Mucosa of rectum (tissue), 2 donors: Measurements from ENCODE around the gene MRAS.

ENCODE experiments used
- H3K27ac ChIP-seq, 2 donors: one replicate each; pipeline ENCODE4 v1.7.0; 2013; ENCODE audit warnings: inconsistent platforms in 2 of 2, low read depth in 2 of 2, low read length in 2 of 2
- H3K27me3 ChIP-seq, 2 donors: one replicate each; pipeline ENCODE4 v1.7.0; 2013; ENCODE audit warnings: low read length in 2 of 2; ENCODE audit not compliant: control insufficient read depth in 2 of 2, insufficient read depth in 2 of 2
- H3K36me3 ChIP-seq, 2 donors: one replicate each; pipeline ENCODE4 v1.7.0; 2013; ENCODE audit warnings: low read length in 2 of 2; ENCODE audit not compliant: control insufficient read depth in 2 of 2, insufficient read depth in 2 of 2
- H3K4me1 ChIP-seq, 2 donors: one replicate each; pipeline ENCODE4 v1.7.0; 2013; ENCODE audit warnings: low read length in 2 of 2, mild to moderate bottlenecking in 1 of 2; ENCODE audit not compliant: control insufficient read depth in 2 of 2, insufficient read depth in 2 of 2
- H3K4me3 ChIP-seq, 2 donors: one replicate each; pipeline ENCODE4 v1.7.0; 2013; ENCODE audit warnings: low read length in 2 of 2
- H3K9ac ChIP-seq, 2 donors: one replicate each; pipeline ENCODE4 v1.7.0; 2013; ENCODE audit warnings: low read length in 2 of 2, low read depth in 1 of 2, mild to moderate bottlenecking in 1 of 2
- H3K9me3 ChIP-seq, 2 donors: one replicate each; pipeline ENCODE4 v1.7.0; 2013; ENCODE audit warnings: low read length in 2 of 2; ENCODE audit not compliant: control insufficient read depth in 2 of 2
- donor health status: healthy.
- donor health status: Normal muscosa, but diverticular disease.

The MRAS gene

DNA sequence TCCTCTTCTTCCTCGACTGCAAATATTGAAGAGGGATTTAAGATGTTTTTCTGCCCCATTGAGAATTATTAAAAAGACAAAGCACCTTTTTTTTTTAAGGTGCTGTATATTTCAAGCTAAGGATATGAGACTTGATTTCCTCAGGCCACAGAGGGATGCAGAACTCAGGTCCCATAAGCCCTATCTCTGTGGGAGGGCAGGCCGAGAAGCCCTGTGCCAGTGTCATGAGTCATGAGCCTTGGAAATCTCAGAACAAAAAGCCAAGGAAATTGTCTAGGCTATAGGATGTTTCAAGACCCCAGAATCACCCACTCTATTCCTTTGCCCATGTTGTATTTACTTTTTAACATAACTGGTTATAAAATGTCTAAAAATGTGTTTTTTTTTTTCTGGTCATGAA lies 93.4 kb downstream of the MRAS start:
- Histone ChIP-seq H3K4me3 (no peak overlapping the region), H3K27me3 (peaks cover 3% of the 10 kb centered on the region in 2 donors), H3K4me1 (no peaks in the 10 kb centered on the region), H3K36me3 (no peaks in the 10 kb centered on the region), H3K27ac (no peak overlapping the region), H3K9me3 (no peaks in the 10 kb centered on the region), H3K9ac (no peak overlapping the region)

DNA sequence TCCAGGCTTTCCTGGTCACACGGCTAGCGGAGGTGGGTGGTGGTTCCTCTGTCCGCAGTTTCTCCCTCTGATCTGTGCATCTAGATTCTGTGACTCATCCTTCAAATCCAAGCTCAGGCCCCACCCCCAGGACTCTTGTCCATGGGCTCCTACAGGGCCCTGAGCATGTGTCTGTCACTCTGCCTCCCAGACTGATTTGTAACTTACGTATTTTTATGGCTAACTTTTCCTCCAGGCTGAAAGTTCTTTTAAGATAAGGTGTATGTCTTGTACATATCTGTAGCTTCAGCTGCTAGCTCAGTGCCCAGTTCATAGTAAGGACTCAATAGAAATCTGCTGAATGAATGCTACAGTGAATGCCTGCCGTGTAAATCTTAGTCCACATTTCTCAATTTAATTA lies 94.1 kb downstream of the MRAS start:
- no peak overlapping the region for H3K9ac ChIP-seq
- H3K27ac ChIP-seq: no peak overlapping the region
- no peaks in the 10 kb centered on the region for H3K4me1 ChIP-seq

DNA sequence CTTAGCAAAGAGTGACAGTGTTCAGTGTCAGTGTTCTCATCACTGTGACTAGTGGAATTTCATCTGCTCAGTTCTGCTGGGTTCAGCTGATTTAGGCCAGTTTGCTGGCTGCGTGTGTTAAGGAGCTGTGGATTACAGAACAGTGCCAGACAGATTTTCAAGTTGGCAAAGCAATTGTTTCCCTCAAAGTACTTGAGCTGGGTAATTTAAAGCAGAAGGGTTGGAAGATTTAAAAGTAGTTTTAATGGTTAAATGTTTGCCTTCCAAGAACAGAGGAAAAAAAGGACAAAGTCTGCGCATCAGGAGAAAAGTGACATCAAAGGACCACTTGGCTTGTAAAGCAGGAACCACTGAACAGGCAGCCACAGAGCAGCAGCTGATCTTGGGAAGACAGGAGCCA lies 94.7 kb downstream of the MRAS start:
- no peaks in the 10 kb centered on the region for H3K27me3 ChIP-seq
- no peak overlapping the region for H3K4me3 ChIP-seq
- H3K36me3 ChIP-seq: no peaks in the 10 kb centered on the region
- no peak overlapping the region for H3K27ac ChIP-seq
- H3K9me3 ChIP-seq: no peaks in the 10 kb centered on the region
- no peak overlapping the region for H3K9ac ChIP-seq
- H3K4me1 ChIP-seq: no peaks in the 10 kb centered on the region

More for the DNA sequence above, 94.1 kb downstream of the MRAS start:
- Histone ChIP-seq H3K36me3 (no peaks in the 10 kb centered on the region), H3K9me3 (no peaks in the 10 kb centered on the region), H3K27me3 (no peaks in the 10 kb centered on the region), H3K4me3 (no peak overlapping the region)

DNA sequence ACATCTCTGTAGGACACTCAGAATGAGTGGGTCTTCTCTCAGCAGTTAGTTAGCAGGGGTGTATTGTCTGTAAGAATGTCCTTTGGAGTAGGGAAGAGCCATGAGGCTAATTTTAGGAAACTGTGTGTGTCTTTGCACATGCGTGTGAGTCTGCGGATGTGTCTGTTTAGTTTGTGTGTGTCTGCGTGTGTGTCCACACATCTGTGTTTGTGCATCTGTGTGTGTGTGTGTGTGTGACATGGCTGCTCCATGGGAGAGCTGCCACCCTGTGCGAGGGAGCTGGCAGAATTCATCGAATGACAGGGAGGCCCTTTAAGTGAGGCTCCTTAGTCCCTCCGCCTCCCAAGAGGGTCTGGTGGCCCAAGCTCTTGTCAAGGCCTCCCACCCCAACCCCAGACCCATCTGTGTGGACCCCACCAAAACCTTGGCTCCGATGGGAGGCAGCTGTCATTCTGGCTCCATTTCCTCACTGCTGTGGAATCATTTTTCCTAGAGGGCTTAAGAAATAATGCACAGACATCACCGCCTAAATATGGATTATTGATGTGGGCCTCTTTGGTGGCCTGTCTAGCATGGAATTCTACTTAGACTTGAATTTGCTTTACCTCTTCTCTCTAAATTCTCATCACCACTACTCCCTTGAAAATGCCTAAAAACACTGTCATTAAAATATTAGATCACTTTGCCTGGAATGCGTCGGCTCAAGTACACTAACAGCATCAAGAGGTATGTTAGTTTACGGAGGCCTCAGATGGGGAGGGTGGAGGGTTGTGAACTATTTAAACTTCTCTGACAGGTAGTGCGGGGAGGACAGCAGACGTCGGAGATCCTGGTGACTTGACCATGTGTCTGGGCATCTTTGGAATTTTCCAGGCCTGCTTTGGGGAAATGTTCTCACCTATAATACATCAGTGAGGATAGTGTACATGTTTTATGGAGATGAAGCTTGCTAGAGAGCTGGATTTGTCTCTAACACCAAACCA lies 95.4 kb downstream of the MRAS start:
- H3K27me3 ChIP-seq: no peaks in the 10 kb centered on the region
- no peaks in the 10 kb centered on the region for H3K36me3 ChIP-seq
- no peak overlapping the region for H3K9ac ChIP-seq
- no peaks in the 10 kb centered on the region for H3K4me1 ChIP-seq
- H3K27ac ChIP-seq: no peak overlapping the region
- H3K4me3 ChIP-seq: no peak overlapping the region
- H3K9me3 ChIP-seq: no peaks in the 10 kb centered on the region

DNA sequence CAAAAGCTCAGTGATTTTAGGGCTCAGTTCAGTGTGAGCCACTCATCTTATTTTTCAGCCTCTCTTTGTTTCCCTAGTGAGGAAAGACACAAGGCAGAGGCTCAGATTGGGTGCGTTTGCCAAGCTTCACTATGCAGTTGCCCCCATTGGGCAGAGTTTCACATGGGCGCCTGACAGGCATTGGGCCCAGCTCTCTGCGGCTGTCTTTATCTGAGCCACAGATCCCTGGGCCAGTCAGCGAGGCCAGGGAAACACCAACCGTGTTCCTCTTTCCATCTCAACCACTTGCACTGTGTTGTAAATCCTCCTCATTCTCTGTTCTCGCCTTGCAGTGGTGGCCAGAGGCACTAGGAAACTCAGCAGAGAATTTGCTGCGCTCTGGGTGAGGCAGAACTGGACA lies 96.9 kb downstream of the MRAS start:
- H3K27ac ChIP-seq: no peak overlapping the region
- H3K9me3 ChIP-seq: no peaks in the 10 kb centered on the region
- no peaks in the 10 kb centered on the region for H3K4me1 ChIP-seq

DNA sequence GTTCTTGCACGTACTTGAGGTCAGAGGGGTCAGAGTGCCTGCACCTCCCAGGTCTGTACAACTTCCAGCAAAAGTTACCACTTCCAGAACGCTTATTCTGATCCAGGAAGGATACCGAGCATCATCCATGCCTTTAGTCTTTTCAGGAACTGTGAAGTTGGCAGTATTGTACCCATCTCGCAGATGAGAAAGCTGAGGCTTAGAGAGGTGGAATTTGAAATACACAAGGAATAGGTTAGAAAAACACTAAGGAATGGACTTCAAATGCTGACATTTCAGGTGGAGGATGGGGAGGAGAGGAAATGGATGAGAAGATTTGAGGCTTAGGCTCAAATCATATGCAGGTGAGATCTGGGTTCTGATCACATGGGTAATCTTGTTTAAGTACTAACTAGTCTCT lies 97.3 kb downstream of the MRAS start:
- H3K27me3 ChIP-seq: no peaks in the 10 kb centered on the region
- H3K27ac ChIP-seq: no peak overlapping the region
- H3K9me3 ChIP-seq: no peaks in the 10 kb centered on the region
- no peaks in the 10 kb centered on the region for H3K36me3 ChIP-seq
- H3K9ac ChIP-seq: no peak overlapping the region
- no peak overlapping the region for H3K4me3 ChIP-seq
- H3K4me1 ChIP-seq: no peaks in the 10 kb centered on the region

More for the DNA sequence above, 96.9 kb downstream of the MRAS start:
- no peak overlapping the region for H3K4me3 ChIP-seq
- H3K36me3 ChIP-seq: no peaks in the 10 kb centered on the region
- no peaks in the 10 kb centered on the region for H3K27me3 ChIP-seq
- no peak overlapping the region for H3K9ac ChIP-seq

DNA sequence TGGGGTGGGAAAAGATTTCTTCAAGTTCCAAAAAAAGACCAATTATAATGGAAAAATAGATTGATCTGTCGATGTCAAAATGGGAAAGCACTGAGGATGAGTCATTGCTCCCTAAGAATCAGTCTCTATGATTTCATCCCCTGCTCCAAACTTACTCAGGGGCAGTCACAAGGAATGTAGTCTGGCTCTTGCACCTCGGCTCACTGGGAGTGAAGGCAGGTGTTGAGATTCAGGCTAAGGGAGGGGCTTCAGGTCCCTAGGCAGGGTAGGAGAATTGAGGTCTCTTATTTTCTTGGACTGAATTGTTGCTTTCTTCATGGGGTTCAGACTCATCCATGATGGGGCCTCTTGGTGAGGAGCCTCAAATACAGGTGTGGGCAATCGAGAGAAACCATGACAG lies 100.3 kb downstream of the MRAS start:
- no peak overlapping the region for H3K4me3 ChIP-seq
- H3K9ac ChIP-seq: no peak overlapping the region
- no peaks in the 10 kb centered on the region for H3K36me3 ChIP-seq
- H3K27ac ChIP-seq: no peak overlapping the region
- no peaks in the 10 kb centered on the region for H3K9me3 ChIP-seq
- H3K4me1 ChIP-seq: no peaks in the 10 kb centered on the region
- H3K27me3 ChIP-seq: no peaks in the 10 kb centered on the region

DNA sequence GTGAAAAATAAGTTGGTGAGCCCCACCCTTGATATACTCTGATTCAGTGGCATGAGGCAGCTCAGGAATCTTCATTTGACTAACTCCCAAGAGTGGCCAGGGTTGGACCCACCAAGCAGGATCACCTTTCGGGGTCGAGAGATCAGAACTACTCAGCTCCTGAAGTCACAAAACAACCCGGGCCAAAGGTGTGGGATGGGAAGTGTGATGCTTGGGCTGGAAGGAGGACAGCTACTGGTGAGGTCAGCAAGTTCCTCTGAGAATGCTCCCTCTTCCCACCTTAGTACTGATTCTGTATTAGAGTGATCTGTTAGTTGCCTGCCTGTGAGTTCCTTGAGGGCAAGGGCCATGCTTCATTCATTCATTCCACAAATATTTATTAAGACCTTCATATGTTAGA lies 101.1 kb downstream of the MRAS start:
- Histone ChIP-seq H3K36me3 (no peaks in the 10 kb centered on the region), H3K4me1 (no peaks in the 10 kb centered on the region), H3K27ac (no peak overlapping the region), H3K27me3 (no peaks in the 10 kb centered on the region), H3K4me3 (no peak overlapping the region), H3K9me3 (no peaks in the 10 kb centered on the region), H3K9ac (no peak overlapping the region)

DNA sequence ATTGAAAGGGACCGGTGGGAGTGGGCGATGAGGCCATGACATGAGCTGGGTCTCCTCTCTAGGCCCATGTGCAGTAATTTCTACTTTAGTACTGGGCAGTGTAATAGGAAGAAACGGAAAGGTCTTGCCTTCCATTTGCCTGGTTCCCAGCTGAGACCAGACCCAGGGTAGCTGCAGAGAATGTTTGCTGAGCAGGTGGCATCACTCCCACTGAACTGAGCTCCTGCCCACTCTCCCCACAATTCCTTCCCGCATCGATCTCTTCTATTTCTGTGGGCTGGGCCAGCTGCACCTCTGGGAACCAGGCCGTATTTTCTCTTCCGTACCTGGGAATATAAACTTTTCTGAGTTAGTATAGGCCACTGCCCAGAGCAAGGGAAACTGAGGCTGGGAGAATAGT lies 101.8 kb downstream of the MRAS start:
- no peaks in the 10 kb centered on the region for H3K9me3 ChIP-seq
- no peak overlapping the region for H3K4me3 ChIP-seq
- H3K4me1 ChIP-seq: no peaks in the 10 kb centered on the region
- no peak overlapping the region for H3K27ac ChIP-seq
- no peaks in the 10 kb centered on the region for H3K27me3 ChIP-seq
- H3K9ac ChIP-seq: no peak overlapping the region
- H3K36me3 ChIP-seq: no peaks in the 10 kb centered on the region

DNA sequence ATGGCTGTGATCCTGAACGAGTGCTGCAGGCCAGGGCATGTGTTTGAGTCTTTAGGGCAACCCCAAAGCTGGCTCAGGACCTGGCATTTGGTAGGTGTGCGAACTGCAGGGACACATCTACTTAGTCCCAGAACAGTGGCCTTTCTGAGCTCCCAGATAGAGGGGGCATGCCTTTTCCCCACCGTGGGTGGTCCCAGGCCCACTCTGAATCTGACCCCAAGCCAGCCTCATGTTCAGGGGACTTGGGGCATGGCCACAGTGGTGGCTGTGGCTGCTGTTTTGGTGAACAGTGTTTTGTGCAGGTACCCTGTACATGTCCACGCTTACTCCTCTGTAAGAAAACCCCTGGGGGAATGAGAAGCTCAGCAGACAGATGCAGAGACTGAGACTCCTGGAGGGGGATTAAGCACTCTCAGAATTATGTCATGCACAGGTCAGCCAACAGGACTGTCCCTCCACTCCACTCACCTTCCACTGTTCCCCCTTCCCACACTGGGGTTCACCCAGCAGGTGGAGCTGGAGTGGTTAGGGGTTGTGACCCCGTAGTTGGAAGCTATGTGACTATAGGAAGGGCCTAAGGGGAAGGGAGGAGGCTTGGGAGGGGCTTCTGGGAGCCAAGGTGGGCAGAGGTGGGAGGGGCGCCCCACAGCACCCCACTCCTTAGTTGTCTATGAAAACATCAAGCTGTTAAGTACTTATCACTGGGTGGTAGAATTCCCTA lies 102.5 kb downstream of the MRAS start:
- Histone ChIP-seq H3K9me3 (no peaks in the 10 kb centered on the region), H3K27ac (no peak overlapping the region), H3K4me3 (no peak overlapping the region), H3K9ac (no peak overlapping the region), H3K36me3 (no peaks in the 10 kb centered on the region), H3K4me1 (no peaks in the 10 kb centered on the region), H3K27me3 (no peaks in the 10 kb centered on the region)
